HG02973 (cell line): ENCODE data around the gene CCL7.

Experiments used
- ATAC-seq: cut with Tn5 transposase; IDR thresholded peaks from one replicate; pipeline ENCODE4 v1.9.1; 2021; ENCODE audit warnings: moderate library complexity; ENCODE audit not compliant: unreplicated experiment

The CCL7 gene

DNA sequence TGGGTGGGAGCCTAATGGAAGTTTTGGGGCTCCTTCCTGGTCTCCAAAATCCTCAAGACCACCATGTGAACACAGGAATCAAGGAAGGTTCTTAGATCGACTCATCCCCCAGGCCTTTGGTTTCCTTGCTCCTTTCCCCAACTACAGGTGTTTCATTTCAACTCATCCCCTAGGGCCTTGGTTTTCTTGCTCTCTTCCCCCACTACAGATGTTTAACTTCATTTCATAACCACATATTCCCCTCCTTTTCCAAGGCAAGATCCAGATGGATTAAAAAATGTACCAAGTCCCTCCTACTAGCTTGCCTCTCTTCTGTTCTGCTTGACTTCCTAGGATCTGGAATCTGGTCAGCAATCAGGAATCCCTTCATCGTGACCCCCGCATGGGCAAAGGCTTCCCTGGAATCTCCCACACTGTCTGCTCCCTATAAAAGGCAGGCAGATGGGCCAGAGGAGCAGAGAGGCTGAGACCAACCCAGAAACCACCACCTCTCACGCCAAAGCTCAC is 15.3 kb downstream of the CCL7 start, which contains the start of gene CCL11:
TSS of gene CCL11 (plus strand) at position 457 of the 507 bp plus-strand sequence. CDS start 67 bp downstream, outside the sequence.
- ATAC-seq: no peak

DNA sequence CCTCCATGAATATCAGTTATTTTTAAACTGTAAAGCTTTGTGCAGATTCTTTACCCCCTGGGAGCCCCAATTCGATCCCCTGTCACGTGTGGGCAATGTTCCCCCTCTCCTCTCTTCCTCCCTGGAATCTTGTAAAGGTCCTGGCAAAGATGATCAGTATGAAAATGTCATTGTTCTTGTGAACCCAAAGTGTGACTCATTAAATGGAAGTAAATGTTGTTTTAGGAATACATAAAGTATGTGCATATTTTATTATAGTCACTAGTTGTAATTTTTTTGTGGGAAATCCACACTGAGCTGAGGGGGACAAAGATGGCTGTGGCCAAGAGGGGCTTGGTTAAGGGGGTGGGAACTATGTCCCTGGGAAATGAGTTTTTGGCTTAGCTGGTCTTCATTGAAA is 17.9 kb downstream of the CCL7 start:
- ATAC-seq: no peak

DNA sequence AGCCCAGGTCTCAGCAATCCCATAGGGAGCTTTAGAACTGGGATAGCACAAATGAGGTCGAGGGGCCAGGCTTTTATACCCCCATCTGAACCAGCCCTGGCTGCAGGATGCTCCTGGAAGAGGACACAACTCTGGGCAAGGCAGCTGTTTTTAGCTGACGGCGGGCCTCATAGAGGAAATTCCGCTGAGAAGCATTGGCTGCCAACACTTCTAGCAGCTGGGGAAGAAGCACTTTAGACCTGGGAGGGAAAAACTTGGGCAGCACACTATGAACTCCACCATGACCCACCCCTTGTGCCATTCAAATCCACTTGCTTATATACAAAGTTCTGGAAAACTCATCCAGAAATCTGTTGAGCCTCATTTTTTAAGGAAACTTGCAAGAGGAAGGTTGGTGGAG is 20.6 kb downstream of the CCL7 start:
- no peak for ATAC-seq

DNA sequence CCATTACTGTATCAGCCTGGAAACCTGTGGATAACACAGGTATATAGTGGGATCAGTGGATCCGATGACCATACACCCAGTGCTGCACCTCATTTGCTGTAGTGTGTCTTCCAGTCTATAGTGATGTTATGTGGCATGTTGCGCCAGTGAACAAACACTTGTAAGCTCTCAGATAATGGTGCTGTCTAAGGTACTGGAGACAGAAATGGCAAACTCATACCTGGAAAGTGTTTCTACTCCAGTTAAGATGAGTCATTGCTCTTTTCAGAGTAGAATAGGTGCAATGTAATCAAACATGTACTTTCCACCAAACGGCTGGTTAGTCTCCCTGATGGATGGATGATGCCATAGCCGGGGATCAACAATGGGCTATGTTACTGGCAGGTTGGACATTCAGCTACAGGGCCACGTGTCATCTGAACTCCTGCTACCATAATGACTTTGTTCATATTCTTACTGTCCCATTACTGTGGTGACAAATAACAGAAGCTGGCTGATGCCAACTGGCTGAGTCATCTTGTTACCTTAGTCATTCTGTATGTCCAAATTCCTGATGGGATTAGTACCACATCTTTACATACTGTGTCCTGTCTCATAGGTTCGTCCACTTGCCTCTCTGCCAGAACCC is 21.8 kb downstream of the CCL7 start:
- ATAC-seq: no peak

DNA sequence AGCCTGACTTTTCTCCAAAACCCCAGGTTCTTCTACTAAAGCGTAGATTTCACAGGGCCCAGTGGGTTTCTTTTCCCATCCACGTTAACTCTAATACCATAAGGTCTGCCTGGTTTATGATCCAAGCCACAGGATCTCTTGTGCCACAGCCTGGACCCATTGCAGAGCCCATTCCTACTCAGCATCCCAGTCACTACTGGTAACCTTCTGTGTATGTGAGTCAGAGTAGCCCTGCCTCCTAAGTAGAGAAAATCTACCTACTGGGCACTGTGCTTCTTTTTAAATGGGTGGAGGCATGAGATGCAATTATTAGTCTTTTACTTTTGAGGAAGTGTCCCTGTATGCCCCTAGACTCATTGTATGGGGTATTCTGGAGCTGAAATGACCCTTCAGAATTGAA is 29.0 kb downstream of the CCL7 start:
- no peak for ATAC-seq

DNA sequence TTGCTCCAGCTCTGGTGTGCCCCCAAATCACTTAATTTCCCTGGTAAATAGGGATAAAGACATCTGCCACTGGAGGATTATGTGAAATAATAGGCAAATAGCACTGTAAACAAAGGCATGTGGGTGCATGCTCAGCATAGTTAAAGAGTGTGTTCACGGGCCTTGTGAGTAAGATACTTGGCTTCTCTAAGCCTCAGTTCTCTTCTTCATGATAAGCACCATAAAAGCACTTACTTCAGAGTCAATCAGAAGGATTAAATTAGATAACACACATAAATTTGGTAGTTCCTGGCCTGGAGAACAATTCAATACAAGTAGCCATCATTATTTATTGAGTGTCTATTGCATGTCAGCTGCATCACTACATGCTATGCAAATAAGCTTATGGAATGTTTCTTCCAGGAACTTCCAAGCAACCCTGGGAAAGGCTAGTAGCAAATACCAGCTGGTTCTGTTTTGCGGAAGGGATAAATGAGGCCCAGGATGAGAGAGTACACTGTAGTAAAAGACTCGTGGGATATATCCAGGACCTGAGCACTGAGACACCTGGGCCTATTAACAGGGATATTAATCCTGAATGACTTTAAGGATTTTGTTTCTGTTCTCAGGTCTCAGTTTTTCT is 30.0 kb downstream of the CCL7 start:
- no peak for ATAC-seq

DNA sequence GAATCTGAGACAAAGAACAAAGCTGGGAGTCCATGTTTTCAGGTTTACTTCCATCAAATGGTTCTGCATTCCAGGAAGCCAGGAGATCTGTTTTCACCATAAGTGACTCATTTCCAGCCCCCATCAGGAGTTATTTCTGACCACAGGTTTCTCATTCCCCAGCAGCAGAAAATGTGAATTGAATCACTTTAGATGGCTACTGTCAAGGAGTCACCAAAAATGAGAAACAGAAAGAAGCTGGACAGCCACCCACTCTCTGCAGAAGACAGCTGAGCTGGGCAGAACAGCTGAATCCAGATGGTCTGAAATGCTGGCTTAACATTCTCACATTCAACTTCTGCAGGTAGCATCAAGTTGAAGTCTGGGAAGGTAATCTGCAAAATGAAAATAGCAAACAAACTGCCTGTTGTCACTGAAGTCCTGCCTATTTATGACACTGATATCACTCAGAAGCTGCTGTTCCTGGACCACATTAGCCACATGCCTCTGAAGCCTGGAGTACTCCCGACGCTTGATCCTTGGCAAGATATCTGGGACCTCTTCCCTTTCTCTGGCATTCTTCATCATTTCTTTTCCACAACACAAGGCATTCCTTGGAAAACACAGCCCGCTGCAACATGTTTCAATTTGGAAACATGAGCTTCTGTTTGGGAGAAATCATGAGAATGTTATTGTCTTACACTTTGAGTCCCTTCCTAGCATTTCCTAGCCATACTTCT is 30.8 kb downstream of the CCL7 start:
- ATAC-seq: no peak

DNA sequence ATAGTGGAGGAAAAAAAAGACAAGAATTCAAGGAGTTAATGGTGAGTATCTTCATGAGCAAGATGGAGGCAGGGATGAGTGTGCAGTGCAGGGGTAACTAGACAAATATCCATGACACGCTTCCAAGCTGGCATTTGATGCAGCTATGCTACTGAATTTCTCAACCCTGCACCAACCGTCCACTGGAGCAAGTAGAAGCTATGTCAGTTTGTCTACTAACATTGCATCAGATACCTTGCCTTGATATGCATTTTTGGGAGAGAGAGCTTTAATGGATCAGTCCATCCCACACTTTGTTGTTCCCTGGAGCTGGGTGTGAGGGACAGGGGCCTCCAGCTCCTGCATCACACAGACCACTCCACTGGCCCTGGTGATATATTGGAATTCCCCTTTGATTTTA is 32.0 kb downstream of the CCL7 start:
- ATAC-seq: no peak

DNA sequence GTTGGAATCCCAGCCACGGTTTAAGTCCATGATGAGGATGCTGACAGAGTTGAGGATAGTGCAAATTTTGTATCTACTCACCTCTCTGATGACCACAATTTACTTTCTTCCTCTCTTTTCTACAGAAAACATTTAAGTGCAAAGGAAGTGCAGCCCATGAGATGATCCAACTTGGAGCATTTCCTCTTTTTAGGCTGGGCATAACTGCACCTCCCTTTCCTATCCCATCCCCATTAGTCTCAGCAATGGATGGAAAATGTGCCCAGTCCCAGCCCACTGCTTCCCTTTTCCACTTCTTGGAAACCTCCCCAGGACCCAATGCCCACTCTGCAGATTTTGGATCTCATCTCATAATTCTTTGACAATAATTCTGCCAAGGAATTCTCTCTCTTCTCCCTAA is 32.6 kb downstream of the CCL7 start:
- ATAC-seq: no peak

DNA sequence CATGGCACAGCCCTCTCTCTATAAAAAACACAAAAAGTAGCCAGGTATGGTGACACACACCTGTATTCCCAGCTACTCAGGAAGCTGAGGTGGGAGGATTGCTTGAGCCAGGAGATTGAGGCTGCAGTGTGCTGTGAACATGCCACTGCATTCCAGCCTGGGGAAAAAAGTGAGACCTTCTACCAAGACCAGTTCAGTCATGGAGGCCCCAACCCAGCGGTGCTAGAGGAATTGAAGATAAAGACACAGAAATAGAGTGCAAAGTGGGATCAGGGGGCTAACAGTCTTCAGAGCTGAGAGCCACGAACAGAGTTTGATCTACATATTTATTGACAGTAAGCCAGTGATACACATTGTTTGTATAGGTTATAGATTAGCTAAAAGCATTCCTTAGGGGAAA is 33.6 kb downstream of the CCL7 start:
- no peak for ATAC-seq

DNA sequence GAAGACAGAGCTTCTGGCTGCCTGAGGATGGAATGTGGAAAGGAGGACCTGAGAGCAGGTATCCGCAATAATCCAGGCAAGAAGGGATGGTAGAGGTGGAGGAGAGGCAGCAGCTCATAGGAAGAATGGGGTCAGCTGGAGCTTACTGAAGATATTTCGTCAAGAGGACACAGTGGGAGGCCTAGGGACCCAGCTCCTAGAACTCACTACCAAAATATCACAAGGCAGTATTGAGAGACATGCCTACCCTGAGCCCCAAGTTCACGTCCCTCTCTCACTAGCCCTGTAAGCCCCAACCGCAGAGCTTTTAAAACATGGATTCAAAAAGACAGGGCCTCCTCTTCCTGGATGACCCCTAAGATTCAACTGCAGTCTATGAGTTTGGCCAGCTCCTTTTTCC is 35.0 kb downstream of the CCL7 start:
- ATAC-seq: no peak

DNA sequence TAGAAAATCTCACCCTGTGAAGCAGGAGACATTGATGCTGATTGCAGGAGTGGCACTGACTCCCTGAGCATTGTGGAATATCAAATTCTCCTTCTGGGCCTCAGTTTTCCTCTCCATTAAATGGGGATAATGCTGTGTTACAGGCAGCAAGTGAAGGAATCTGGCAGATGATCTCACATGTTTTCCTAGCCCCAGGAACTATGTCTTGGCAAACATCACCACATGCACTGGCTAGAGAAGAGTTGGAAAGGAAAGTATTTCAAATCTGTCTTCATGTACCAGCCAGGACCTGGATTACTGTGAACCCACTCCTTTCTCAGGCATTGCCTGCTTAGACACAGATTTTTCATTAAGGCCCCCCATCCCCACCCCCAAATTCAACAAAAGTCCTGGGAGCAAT is 35.6 kb downstream of the CCL7 start:
- no peak for ATAC-seq

DNA sequence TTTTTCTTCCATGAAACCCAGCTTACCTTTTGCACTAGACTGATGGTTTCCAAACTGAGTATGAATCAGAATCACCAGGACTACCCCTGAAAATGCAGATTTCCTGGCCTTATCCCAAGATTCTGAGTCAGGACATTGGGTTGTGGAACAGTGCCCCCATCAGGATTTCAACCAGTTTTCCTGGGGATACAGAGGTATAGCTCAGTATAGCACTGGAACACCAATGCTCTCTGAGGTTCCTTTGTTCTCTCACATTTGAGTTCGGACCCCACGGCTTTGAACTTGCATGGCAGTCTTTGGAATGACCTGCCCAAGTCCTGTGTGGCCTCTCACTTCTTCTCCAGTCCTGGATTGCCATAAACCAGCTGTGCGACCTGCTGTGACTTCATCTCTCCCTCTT is 36.4 kb downstream of the CCL7 start:
- ATAC-seq: no peak

DNA sequence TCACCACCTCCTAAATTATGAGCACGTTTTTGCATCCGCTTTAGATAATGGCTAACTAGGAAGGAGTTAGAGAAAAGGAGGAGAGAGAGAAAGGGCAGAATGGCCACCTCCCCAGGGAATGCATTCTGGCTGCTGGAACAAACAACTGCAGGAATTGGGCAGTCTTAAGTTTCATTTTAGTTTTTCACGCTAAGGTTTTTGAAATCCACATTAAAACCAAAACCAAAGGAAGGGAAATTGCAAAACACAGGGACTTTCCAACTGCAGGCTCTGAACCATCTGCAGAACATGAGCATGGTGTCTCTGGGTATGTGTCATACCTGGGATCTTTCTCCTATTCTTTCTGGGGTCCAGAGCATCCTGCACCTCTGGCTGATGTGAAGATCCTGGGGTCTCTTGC is 37.1 kb downstream of the CCL7 start:
- ATAC-seq: no peak

DNA sequence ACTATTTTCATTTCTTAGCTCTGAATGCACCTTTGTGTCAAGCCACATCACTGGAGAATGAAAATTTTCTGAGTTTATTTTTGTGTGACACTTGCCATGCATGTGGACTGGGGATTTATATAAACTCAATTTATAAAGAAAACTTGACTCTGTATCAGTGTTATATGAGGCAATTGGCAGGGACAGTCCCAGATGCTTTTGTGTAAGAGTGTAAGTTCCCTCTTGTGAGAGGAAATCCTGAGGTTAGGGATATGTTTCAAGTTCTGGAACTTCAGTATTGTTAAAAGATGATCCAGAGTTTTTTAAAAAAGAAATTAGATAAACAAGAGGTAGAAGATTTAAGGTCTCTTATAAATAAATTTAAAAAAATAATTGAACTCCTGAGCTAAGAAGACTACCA is 38.4 kb downstream of the CCL7 start:
- no peak for ATAC-seq

DNA sequence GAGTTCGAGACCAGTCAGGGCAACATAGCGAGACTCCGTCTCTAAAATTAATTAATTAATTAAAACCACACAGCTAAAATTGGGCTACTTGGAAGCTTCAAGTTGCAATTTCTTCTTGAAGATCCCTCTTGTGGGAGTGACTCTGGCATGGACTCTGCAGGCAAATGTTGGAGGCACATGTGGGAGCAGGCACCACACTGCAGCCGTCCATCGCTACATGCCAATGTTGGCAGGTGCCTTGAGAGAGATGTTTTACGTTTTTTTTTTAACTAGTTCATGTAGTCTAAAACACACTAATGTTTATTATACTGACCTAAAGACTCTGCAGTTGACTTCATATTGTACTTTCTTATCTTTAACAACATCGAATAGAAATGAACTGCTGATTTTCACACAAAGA is 41.3 kb downstream of the CCL7 start:
- ATAC-seq: no peak

DNA sequence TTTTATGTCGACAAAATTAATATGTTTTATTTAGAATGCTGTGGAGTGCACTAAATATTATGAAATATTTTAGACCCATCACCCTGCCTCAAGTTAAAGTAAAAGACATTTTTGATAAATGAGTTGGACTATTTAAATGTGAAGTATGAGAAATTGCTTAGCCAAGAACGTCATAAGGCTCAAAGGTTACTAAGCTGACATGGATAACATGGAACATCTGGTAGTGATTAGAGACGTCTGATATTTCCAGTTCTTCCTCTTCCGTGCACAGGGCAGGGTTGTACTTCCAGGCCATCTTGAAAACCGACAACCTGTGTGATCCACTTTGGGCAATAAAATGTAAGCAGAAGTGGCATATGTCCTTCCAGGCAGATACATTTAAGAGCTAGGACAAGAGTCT is 42.1 kb downstream of the CCL7 start:
- ATAC-seq: no peak

DNA sequence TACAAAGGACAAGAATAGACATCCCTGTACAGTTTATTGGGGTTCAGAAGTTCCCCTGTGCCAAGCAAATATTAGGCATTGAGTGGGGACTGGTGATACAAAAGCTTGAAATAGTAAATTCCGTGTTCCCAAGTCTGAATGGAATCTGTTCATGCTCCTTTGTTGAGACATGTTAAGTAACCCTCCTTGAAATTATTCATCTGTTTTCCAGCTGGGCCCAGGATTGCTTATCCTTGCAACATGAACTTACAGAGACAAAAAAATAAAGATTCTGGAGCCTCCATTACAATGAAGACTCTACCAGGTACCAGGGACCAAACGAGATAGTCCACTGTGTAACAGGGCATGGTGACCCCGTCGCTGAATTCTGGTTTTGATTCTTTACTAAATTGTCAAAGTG is 43.1 kb downstream of the CCL7 start:
- ATAC-seq: no peak

DNA sequence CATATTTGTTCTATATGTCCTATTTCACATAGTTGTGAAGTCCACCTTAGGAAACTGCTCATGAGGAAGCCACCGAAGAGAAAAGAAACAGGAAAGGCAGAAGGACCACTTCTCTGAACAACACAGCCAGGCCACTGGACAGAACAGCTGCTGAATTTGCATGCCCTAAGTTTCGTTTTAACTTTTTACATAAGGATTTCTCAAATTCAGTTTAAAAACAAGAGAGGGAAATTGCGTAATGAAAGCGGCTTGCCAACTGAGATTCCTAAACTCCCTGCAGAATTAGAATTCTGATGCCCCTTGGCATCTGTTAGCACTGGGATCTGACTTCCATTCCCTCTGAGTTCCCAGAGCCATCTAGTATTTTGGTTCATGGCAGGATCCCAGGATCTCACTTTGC is 44.3 kb downstream of the CCL7 start:
- ATAC-seq: no peak

DNA sequence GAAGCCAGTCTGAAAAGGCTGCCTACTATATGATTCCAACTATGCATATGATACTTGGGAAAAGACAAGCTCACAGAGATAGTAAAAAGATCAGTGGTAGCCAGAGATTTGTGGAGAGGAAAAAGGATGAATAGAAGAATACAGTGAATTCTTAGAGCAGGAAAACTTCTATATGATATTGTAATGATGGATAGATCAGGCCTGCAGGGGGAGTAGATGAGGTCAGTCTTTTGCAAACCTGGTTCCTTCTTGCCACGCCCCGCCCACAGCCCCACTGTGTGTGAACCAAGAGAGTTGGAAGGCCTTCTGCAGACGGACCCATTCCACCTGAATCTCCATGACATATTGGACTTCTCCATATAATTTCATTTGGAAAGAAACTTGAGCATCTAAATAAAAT is 48.5 kb downstream of the CCL7 start:
- ATAC-seq: no peak

DNA sequence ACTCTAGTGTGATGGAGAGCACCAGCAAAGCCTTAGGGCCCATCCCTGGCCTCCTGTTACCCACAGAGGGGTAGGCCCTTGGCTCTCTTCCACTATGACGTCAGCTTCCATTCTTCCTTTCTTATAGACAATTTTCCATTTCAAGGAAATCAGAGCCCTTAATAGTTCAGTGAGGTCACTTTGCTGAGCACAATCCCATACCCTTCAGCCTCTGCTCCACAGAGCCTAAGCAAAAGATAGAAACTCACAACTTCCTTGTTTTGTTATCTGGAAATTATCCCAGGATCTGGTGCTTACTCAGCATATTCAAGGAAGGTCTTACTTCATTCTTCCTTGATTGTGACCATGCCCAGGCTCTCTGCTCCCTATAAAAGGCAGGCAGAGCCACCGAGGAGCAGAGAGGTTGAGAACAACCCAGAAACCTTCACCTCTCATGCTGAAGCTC is 49.0 kb downstream of the CCL7 start, which contains the start of gene CCL8:
TSS of gene CCL8 (plus strand) at position 397 of the 445 bp plus-strand sequence. CDS start 67 bp downstream, outside the sequence.
- ATAC-seq: no peak
